Right renal pelvis (tissue), 4 donors: Measurements from ENCODE around the gene PPCS. TPM values are rescaled to one million over a fixed set of nuclear protein-coding genes. Genes with fewer than 3 reads are reported as not detected.

Source experiments
- DNase-seq, 4 donors: peaks; one replicate each; pipeline ENCODE4 v3.0.0-alpha.2; 2013; ENCODE audit warnings: low read depth in 4 of 4, low spot score in 3 of 4, missing footprints in 1 of 4
- polyA plus RNA-seq, 4 donors: library from polyadenylated mRNA; unstranded; fragments of 120-200 nt; gene quantifications; one replicate each; pipeline ENCODE4 v1.2.1, GENCODE V29; 2013; ENCODE audit not compliant: insufficient read length in 4 of 4

The PPCS gene
- 100 to 1,000 TPM in 1 of 4 donors, 10 to 100 TPM in 3; 84.6 to 100 (median 98.9) TPM for polyA plus RNA-seq

GRCh38 chr1:42456010-42456753 is at the start of gene PPCS, which contains the start of gene ZMYND12:
Gene PPCS (plus strand): TSS chr1:42456543. CDS start chr1:42456566, 23 bp downstream.
Gene ZMYND12 (minus strand): TSS chr1:42456022. CDS start chr1:42455997, 25 bp downstream.
- DNase-seq, result peak; percentile 82 to 86 (median 84)

GRCh38 chr1:42414551-42415496 is 41.5 kb upstream of the PPCS start:
- no peak for DNase-seq

DNA sequence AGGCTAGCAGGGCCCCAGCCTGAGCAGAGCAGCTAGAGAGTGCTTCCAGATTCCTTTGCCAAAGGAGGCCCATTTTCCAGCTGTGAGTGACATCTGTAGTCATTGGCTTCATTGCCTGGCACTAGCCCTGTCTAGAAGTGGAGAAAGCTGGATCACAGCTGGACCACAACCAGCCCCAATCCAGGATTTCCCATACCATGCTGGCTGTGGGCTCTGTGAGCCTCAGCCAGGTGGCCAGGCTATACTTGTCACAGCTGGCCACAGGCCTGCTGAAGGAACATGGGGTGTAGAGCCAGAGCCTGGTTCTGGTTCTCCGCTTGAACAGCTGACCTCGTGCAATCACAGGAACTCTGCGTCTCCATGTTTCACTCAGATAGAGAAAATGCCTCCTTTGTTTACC is 39.2 kb upstream of the PPCS start:
- DNase-seq, result no peak

- DNase-seq, result no peak
Observed at GRCh38 chr1:42418516-42418915, 37.8 kb upstream of the PPCS start.

DNA sequence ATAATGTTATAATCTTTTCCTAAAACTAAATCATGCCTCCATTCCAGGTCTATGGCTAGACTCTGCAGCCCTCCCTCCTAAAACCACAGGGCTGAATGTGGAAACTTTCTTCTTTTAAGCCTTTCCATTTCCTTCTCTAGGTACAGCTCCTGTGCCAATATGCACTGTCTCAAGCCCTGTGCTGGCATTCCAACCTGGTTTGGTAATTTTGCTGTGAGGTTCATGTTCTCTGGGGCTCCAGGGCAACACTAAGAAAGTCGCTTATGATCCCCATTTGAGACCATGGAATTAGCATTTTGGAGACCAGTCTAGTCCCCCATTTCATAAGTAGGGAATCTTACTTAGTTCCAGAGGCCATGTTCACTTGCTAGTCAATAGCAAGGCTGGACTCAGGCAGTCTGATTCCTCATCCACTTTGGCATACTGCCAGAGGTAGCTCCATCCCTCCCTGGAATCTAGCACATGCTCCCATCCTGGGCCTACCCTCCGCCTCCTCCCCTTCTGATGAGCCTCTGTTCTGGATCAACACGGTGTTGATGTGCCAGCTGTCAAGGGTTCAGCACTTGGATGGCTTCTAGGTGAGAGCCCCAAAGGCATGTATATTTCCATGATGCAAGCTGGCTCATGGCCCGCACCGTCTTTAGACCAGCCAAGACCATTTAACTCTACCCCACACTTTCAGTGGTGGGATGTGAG is 37.1 kb upstream of the PPCS start:
- no peak for DNase-seq

DNA sequence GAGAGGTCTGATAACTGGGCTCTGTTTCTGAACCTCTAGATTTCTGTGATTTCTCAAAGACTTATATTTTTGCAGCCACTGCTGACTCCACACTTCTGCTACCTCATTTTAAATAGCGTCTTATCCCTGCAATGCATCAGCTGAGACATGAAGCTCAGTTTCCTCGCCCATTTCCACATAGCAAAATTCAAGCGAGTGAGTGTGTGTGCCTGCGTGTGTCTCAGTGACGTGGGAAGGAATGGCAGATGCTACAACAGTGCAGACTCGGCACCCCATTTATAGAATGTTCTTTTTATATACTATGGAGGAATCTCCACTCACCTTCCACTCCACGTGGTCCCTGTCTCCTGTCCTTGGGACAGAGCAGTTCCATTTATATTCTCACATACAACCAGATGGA is 36.2 kb upstream of the PPCS start:
- no peak for DNase-seq

GRCh38 chr1:42420911-42421585 is 35.3 kb upstream of the PPCS start:
- DNase-seq, result peak; percentile 74 to 87 (median 77)

DNA sequence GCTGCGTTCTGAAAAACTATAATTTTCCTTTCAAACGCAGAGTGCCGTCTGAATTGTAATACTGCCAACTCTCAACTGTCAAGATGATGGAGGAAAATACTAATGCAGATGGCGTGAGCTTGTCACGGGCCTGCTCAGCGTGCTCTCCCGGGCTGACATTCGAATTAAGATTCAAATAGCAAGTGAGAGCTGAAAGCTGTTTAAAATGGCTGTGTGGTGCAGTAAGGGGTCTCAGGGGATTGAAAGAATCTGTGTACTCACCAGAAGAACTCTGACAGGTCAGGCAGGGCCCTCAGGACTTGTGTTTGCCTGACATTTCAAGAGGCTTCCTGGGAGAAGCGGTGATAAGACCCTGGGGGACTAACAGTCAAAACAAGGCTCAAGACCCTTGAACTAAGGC is 33.6 kb upstream of the PPCS start:
- no peak for DNase-seq

DNA sequence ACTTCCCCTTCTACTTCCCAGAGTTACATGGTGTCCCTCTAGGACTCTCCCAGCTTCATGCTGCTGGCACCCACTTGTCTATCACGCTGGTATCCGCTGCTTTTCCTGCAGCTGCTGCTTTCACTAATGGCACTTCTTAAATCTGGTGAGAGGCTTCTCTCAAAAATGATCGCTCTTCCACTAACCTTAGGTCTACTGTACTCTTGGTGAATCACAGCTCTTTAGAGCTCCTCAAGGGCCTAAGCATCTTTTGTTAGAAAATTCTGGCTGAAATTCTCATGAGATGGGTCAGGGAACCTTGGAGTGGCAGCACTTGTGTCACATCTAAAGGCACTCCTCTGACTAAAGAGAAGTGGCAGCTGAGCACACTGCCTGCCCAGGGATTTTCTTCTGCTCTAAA is 32.7 kb upstream of the PPCS start:
- no peak for DNase-seq

DNA sequence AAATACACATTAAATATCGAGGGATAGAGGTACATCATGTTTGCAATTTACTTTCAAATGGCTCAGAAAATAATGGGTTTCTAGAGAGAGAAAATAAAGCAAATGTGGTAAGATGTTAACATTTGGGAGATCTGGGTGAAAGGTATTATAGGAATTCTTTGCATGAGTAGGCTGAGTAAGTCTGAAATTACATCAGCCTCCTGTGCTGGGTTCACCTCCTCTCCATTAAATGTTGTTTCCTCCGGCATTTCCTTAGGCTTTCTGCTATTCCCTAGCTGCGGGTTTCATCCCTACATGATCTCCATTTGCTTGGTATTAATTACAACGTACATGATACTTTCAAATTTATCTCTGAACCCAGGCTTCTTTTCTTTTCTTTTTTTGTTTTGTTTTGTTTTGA is 32.1 kb upstream of the PPCS start:
- DNase-seq, result no peak

DNA sequence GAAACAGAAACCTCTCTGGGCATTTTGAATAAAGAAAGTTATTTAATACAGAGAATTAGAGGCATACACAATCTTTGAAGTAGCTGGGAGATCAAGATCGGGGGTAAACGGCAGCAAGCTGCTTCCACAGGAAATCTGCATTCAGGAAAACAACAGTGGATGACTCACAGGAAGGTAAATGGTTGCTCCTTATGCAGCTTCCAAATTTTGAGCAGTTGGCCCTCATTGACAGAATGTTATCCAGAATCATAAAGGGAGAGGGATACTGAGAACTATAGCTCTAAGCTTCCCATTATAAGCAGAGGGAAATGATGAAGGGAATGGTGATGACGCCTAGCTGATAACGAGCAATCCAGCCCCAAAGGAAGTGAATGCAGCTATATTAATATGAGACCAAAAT is 29.1 kb upstream of the PPCS start:
- no peak for DNase-seq

GRCh38 chr1:42429603-42430002 is 26.7 kb upstream of the PPCS start:
- DNase-seq, result no peak

DNA sequence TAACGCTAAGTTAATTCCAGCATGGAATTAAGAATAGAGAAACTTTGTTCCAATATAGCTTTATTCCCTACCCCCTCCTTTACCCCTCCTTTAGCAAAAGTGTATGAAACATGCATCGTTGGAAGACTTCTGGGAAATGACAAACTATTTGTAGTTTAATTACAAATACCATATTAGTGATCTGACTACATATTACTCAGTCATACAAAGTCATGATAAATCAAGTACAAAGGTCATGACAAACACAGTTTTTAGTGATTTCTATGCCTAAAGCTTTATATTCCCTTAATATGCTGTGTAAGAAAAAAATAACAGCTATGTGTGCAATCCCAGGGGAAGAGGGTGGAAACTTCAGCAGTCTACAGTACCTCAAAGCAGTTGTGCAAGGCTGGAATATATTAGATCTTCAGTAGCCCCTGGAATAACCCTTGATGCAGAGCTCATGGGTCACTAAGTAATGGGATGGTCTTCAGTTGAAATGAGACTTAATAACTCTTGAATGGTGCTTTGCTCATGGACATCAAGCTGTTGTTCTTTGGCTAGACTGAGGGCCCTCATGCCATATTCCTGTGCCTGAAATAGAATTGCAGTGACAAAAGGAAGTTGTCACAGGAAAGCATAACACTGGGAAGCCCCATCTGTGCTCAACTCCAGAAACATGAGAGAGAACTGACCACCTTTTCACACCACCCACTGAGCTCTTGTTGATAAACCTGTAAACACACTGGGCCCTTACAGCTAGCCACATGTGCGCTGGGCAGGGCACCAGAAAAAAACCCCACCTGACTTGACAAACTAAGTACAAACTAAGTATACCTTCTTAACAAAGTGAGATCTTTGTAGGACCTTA is 25.8 kb upstream of the PPCS start:
- DNase-seq, result no peak

GRCh38 chr1:42431514-42431913 is 24.8 kb upstream of the PPCS start:
- no peak for DNase-seq

GRCh38 chr1:42432714-42433113 is 23.6 kb upstream of the PPCS start:
- no peak for DNase-seq

GRCh38 chr1:42433369-42433768 is 23.0 kb upstream of the PPCS start:
- DNase-seq, result no peak

DNA sequence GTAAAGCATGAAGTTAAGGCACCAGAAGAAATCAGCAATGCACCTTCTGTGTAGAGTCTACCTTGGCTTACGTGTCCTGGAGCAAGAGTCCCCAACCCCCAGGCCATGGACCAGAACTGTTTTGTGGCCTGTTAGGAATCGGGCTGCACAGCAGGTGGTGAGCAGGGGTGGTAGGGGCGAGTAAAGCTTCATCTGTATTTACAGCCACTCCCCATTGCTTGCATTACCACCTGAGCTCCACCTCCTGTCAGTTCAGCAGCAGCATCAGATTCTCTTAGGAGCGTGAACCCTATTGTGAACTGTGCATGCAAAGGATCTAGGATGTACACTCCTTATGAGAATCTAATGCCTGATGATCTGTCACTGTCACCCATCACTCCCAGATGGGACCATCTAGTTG is 22.0 kb upstream of the PPCS start:
- DNase-seq, result no peak

DNA sequence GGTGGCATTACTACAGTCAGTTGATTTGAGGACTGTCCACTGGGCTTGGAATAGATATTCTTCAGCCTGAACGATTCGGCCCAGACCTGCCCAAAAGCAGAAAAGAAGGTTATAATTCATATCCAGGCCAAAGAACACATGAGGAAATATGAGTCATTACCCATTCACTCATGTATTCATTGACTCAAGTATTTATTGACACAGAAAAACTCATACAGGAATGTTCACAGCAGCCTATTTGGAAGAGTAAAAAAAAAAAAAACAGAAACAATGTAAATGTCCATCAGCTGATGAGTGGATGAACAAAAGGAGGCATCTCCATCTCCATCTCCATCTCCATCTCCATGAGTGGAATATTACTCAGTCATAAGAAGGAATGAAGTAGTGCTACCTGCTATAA is 16.4 kb upstream of the PPCS start:
- DNase-seq, result no peak

GRCh38 chr1:42442662-42443061 is 13.7 kb upstream of the PPCS start:
- DNase-seq, result no peak
